ENCODE results near the gene C5orf46.

C5orf46 gene

GRCh38 chr5:147921136-147921535, 14.8 kb upstream of the C5orf46 start:
- H3K9ac ChIP-seq (ENCODE audit: low read length in 5 of 5), result no peak overlapping the region

GRCh38 chr5:147920420-147921030, 14.2 kb upstream of the C5orf46 start:
- Histone ChIP-seq H3K9me3 (ENCODE audit: control insufficient read depth in 5 of 5, low read length in 5 of 5) (no peaks in the 10 kb centered on the region), H3K27me3 (ENCODE audit: control insufficient read depth in 5 of 5, insufficient read depth in 4 of 5, low read length in 5 of 5) (peaks cover 0 to 5% (median 0%) of the 10 kb centered on the region in 5 donors)

More at GRCh38 chr5:147921136-147921535, 14.8 kb upstream of the C5orf46 start:
- H3K4me3 ChIP-seq (ENCODE audit: low read depth in 1 of 5, low read length in 5 of 5), result no peak overlapping the region
- no peaks in the 10 kb centered on the region for H3K36me3 ChIP-seq (ENCODE audit: control insufficient read depth in 5 of 5, insufficient read depth in 5 of 5, low read length in 5 of 5)
- no peak overlapping the region for H3K27ac ChIP-seq (ENCODE audit: low read depth, low read length)
- H3K4me1 ChIP-seq (ENCODE audit: control insufficient read depth in 5 of 5, insufficient read depth in 5 of 5, low read length in 5 of 5), result no peaks in the 10 kb centered on the region
- no peaks in the 10 kb centered on the region for H3K9me3 ChIP-seq (ENCODE audit: control insufficient read depth in 5 of 5, low read length in 5 of 5)
- peaks cover 0 to 5% (median 0%) of the 10 kb centered on the region in 5 donors for H3K27me3 ChIP-seq (ENCODE audit: control insufficient read depth in 5 of 5, insufficient read depth in 4 of 5, low read length in 5 of 5)

DNA sequence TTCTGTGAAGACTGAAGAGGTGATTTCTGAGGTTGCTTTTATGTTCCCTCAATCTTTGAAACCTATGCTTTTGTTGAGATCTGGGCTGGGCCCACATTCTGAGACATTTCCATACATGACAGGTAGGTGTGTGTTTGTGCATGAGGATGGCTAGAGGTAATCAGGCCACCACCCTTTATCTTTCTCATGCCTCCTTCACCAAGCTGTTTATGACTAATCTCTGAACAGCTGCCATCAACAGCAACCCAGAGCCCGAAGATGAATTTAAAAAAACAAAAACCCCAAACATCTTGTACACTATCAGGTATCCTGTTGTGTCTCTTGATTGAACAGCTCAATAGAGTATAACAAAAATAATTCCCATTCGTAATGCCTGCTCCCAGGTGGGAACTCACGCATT, 12.6 kb upstream of the C5orf46 start:
- Histone ChIP-seq H3K4me3 (ENCODE audit: low read depth in 1 of 5, low read length in 5 of 5) (no peak overlapping the region), H3K9me3 (ENCODE audit: control insufficient read depth in 5 of 5, low read length in 5 of 5) (no peaks in the 10 kb centered on the region), H3K36me3 (ENCODE audit: control insufficient read depth in 5 of 5, insufficient read depth in 5 of 5, low read length in 5 of 5) (no peaks in the 10 kb centered on the region), H3K27ac (ENCODE audit: low read depth, low read length) (no peak overlapping the region), H3K4me1 (ENCODE audit: control insufficient read depth in 5 of 5, insufficient read depth in 5 of 5, low read length in 5 of 5) (no peaks in the 10 kb centered on the region), H3K27me3 (ENCODE audit: control insufficient read depth in 5 of 5, insufficient read depth in 4 of 5, low read length in 5 of 5) (peaks cover 0 to 5% (median 0%) of the 10 kb centered on the region in 5 donors), H3K9ac (ENCODE audit: low read length in 5 of 5) (no peak overlapping the region)

More at GRCh38 chr5:147920420-147921030, 14.2 kb upstream of the C5orf46 start:
- H3K4me3 ChIP-seq (ENCODE audit: low read depth in 1 of 5, low read length in 5 of 5), result no peak overlapping the region
- no peak overlapping the region for H3K9ac ChIP-seq (ENCODE audit: low read length in 5 of 5)
- H3K4me1 ChIP-seq (ENCODE audit: control insufficient read depth in 5 of 5, insufficient read depth in 5 of 5, low read length in 5 of 5), result no peaks in the 10 kb centered on the region
- H3K27ac ChIP-seq (ENCODE audit: low read depth, low read length), result no peak overlapping the region
- H3K36me3 ChIP-seq (ENCODE audit: control insufficient read depth in 5 of 5, insufficient read depth in 5 of 5, low read length in 5 of 5), result no peaks in the 10 kb centered on the region

DNA sequence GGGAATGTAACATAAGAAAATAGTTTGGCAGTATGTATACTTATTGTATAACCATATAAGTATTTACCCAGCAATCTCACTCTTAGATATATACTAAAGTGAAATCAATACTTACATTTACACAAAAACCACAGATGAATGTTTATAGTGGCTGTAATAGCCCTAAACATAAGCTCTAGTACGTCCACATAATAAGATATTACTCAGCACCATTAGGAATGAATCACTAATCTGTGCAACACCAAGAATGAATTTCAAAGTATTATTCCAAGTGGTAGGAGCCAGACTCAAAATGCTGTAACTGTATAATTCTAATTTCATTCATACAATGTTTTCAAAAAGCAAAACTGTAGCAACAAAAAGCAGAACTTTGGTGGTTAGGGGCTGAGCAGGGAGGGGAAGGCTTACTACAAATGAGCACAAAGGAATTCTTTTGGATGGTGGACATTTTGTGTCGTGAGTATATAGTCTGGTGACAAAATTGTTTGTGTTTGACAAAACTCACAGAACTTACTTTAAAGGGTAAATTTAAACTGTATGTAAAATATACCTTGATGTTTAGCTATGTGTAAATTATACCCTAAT, 11.9 kb upstream of the C5orf46 start:
- no peaks in the 10 kb centered on the region for H3K36me3 ChIP-seq (ENCODE audit: control insufficient read depth in 5 of 5, insufficient read depth in 5 of 5, low read length in 5 of 5)
- H3K27me3 ChIP-seq (ENCODE audit: control insufficient read depth in 5 of 5, insufficient read depth in 4 of 5, low read length in 5 of 5), result peaks cover 0 to 5% (median 0%) of the 10 kb centered on the region in 5 donors
- no peaks in the 10 kb centered on the region for H3K4me1 ChIP-seq (ENCODE audit: control insufficient read depth in 5 of 5, insufficient read depth in 5 of 5, low read length in 5 of 5)
- H3K4me3 ChIP-seq (ENCODE audit: low read depth in 1 of 5, low read length in 5 of 5), result no peak overlapping the region
- H3K27ac ChIP-seq (ENCODE audit: low read depth, low read length), result no peak overlapping the region
- no peak overlapping the region for H3K9ac ChIP-seq (ENCODE audit: low read length in 5 of 5)
- no peaks in the 10 kb centered on the region for H3K9me3 ChIP-seq (ENCODE audit: control insufficient read depth in 5 of 5, low read length in 5 of 5)

DNA sequence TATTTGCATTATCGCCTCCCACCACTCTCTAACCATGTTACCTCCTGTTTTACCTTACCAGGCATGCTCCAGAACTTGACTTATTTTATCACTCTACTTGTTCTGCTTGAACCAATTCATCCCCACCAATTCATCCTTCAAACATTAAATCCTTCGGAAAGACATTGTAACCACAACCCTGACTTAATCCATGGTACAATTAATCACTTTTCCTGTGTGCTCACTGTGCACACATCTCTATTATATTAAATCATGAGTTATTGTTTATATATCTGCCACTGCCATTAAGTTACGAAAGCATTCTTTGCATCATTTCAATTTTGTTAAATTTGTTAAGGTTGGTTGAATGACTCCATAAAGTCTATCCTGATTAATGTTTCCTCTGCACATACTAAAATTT, 7.4 kb upstream of the C5orf46 start:
- Histone ChIP-seq H3K4me1 (ENCODE audit: control insufficient read depth in 5 of 5, insufficient read depth in 5 of 5, low read length in 5 of 5) (no peaks in the 10 kb centered on the region), H3K27ac (ENCODE audit: low read depth, low read length) (no peak overlapping the region), H3K36me3 (ENCODE audit: control insufficient read depth in 5 of 5, insufficient read depth in 5 of 5, low read length in 5 of 5) (no peaks in the 10 kb centered on the region), H3K4me3 (ENCODE audit: low read depth in 1 of 5, low read length in 5 of 5) (no peak overlapping the region), H3K9ac (ENCODE audit: low read length in 5 of 5) (no peak overlapping the region), H3K9me3 (ENCODE audit: control insufficient read depth in 5 of 5, low read length in 5 of 5) (no peaks in the 10 kb centered on the region), H3K27me3 (ENCODE audit: control insufficient read depth in 5 of 5, insufficient read depth in 4 of 5, low read length in 5 of 5) (no peaks in the 10 kb centered on the region)

DNA sequence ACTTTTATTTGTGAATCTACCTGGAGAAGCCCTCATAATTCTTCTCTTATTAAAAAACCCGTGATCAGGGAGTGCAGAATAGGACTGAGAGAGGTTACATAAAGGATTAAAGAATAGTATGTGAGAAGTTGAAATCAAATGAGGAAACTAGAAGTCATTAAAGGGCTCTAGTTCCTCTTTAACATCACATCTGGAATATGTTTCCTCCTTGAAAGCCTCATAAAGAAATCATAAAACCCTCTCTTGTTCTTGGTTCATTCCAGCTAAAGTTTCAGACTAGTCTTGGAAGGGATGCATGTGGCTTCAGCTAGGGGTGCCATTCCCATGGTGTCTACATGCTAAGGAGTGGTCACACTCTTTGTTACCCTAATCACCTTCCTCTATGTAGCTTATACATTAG, 5.7 kb upstream of the C5orf46 start:
- H3K4me1 ChIP-seq (ENCODE audit: control insufficient read depth in 5 of 5, insufficient read depth in 5 of 5, low read length in 5 of 5), result no peaks in the 10 kb centered on the region
- H3K9ac ChIP-seq (ENCODE audit: low read length in 5 of 5), result no peak overlapping the region
- H3K9me3 ChIP-seq (ENCODE audit: control insufficient read depth in 5 of 5, low read length in 5 of 5), result no peaks in the 10 kb centered on the region
- H3K27ac ChIP-seq (ENCODE audit: low read depth, low read length), result no peak overlapping the region
- no peaks in the 10 kb centered on the region for H3K36me3 ChIP-seq (ENCODE audit: control insufficient read depth in 5 of 5, insufficient read depth in 5 of 5, low read length in 5 of 5)
- no peak overlapping the region for H3K4me3 ChIP-seq (ENCODE audit: low read depth in 1 of 5, low read length in 5 of 5)
- no peaks in the 10 kb centered on the region for H3K27me3 ChIP-seq (ENCODE audit: control insufficient read depth in 5 of 5, insufficient read depth in 4 of 5, low read length in 5 of 5)

GRCh38 chr5:147911427-147911826, 5.1 kb upstream of the C5orf46 start:
- H3K27ac ChIP-seq (ENCODE audit: low read depth, low read length), result no peak overlapping the region
- no peaks in the 10 kb centered on the region for H3K27me3 ChIP-seq (ENCODE audit: control insufficient read depth in 5 of 5, insufficient read depth in 4 of 5, low read length in 5 of 5)
- no peaks in the 10 kb centered on the region for H3K9me3 ChIP-seq (ENCODE audit: control insufficient read depth in 5 of 5, low read length in 5 of 5)
- H3K36me3 ChIP-seq (ENCODE audit: control insufficient read depth in 5 of 5, insufficient read depth in 5 of 5, low read length in 5 of 5), result no peaks in the 10 kb centered on the region
- no peak overlapping the region for H3K9ac ChIP-seq (ENCODE audit: low read length in 5 of 5)
- H3K4me1 ChIP-seq (ENCODE audit: control insufficient read depth in 5 of 5, insufficient read depth in 5 of 5, low read length in 5 of 5), result no peaks in the 10 kb centered on the region
- H3K4me3 ChIP-seq (ENCODE audit: low read depth in 1 of 5, low read length in 5 of 5), result no peak overlapping the region

- H3K27me3 ChIP-seq (ENCODE audit: control insufficient read depth in 5 of 5, insufficient read depth in 4 of 5, low read length in 5 of 5), result no peaks in the 10 kb centered on the region
- no peaks in the 10 kb centered on the region for H3K4me1 ChIP-seq (ENCODE audit: control insufficient read depth in 5 of 5, insufficient read depth in 5 of 5, low read length in 5 of 5)
- H3K9me3 ChIP-seq (ENCODE audit: control insufficient read depth in 5 of 5, low read length in 5 of 5), result no peaks in the 10 kb centered on the region
- no peaks in the 10 kb centered on the region for H3K36me3 ChIP-seq (ENCODE audit: control insufficient read depth in 5 of 5, insufficient read depth in 5 of 5, low read length in 5 of 5)
- H3K4me3 ChIP-seq (ENCODE audit: low read depth in 1 of 5, low read length in 5 of 5), result no peak overlapping the region
- H3K27ac ChIP-seq (ENCODE audit: low read depth, low read length), result no peak overlapping the region
- no peak overlapping the region for H3K9ac ChIP-seq (ENCODE audit: low read length in 5 of 5)
Measured at GRCh38 chr5:147904110-147904509, 2.2 kb downstream of the C5orf46 start.

GRCh38 chr5:147902609-147903115, 3.7 kb downstream of the C5orf46 start:
- Histone ChIP-seq H3K4me1 (ENCODE audit: control insufficient read depth in 5 of 5, insufficient read depth in 5 of 5, low read length in 5 of 5) (no peaks in the 10 kb centered on the region), H3K27me3 (ENCODE audit: control insufficient read depth in 5 of 5, insufficient read depth in 4 of 5, low read length in 5 of 5) (no peaks in the 10 kb centered on the region), H3K4me3 (ENCODE audit: low read depth in 1 of 5, low read length in 5 of 5) (no peak overlapping the region), H3K9me3 (ENCODE audit: control insufficient read depth in 5 of 5, low read length in 5 of 5) (no peaks in the 10 kb centered on the region), H3K27ac (ENCODE audit: low read depth, low read length) (no peak overlapping the region), H3K36me3 (ENCODE audit: control insufficient read depth in 5 of 5, insufficient read depth in 5 of 5, low read length in 5 of 5) (no peaks in the 10 kb centered on the region), H3K9ac (ENCODE audit: low read length in 5 of 5) (no peak overlapping the region)

DNA sequence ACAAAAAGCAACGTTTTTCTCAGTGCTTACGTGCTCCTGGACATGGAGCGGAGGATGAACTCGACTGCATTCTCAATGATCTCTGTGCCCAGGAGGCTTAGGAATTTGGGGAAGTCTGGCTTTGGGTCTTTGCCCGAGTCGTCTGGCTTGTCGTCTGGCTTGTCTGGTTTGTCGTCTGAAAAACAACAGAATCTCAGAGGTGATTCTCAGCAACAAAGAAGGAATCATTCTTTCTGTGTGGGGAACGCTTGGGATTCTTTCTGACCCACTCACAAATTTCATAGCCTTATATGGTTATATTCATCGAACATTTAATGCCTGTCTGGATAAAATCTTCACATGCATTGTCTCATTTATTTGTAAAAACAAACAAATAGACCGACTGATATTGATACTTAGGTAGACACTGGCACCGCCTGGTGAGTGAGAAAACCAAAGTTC, 4.7 kb downstream of the C5orf46 start:
- no peaks in the 10 kb centered on the region for H3K36me3 ChIP-seq (ENCODE audit: control insufficient read depth in 5 of 5, insufficient read depth in 5 of 5, low read length in 5 of 5)
- no peak overlapping the region for H3K9ac ChIP-seq (ENCODE audit: low read length in 5 of 5)
- no peaks in the 10 kb centered on the region for H3K27me3 ChIP-seq (ENCODE audit: control insufficient read depth in 5 of 5, insufficient read depth in 4 of 5, low read length in 5 of 5)
- H3K9me3 ChIP-seq (ENCODE audit: control insufficient read depth in 5 of 5, low read length in 5 of 5), result no peaks in the 10 kb centered on the region
- H3K4me1 ChIP-seq (ENCODE audit: control insufficient read depth in 5 of 5, insufficient read depth in 5 of 5, low read length in 5 of 5), result no peaks in the 10 kb centered on the region
- H3K27ac ChIP-seq (ENCODE audit: low read depth, low read length), result no peak overlapping the region
- H3K4me3 ChIP-seq (ENCODE audit: low read depth in 1 of 5, low read length in 5 of 5), result no peak overlapping the region
